HTERT RPE-1 (cell line): ENCODE results near the gene MOCOS.

Experiments used
- in situ Hi-C: fragments of 300-500 bp; cut with MboI; formaldehyde crosslinking; loops from 4 replicates; pipeline ENCODE4 v1.14.3; 2020; ENCODE audit warnings: low sequenced_read_pairs

The MOCOS gene

DNA sequence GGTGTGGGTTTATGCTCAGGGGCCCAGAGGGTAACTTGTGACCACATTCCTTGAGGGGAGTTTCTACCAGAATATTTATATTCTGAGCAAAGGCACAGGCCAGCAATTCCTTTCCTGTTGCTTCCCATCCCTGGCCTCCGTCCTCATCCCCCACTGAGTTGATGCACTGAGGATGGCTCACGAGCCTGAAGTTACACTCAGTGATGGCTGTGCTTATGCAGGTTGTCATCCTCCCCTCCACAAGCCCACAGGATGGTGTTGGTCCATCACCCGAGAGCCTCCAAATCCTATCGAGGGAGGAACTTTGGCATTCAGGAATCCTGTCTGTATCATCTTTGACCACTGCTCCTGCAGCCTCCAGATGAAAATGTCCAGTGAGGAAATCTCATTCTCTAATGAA is 81.9 kb downstream of the MOCOS start:
- in situ Hi-C loops: no loop called here

DNA sequence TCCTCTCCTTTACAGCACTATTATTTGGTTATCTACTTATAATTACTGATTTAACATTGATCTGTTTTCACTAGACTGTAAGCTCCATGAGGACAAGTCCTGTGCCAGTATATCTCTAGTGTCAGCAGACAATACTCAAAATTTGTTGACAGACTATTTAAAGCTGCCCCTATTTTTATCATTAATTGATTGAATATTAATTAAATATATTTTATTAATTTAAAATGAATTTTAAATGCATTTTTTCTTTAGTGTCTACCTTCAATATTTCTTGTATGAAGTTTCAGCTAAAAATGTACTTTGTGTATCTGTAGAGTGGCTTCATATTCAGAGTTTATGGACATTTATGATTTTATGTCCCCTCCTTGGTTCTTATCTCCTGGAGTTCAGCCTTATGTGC is 83.9 kb downstream of the MOCOS start:
- in situ Hi-C loops: no loop called here

DNA sequence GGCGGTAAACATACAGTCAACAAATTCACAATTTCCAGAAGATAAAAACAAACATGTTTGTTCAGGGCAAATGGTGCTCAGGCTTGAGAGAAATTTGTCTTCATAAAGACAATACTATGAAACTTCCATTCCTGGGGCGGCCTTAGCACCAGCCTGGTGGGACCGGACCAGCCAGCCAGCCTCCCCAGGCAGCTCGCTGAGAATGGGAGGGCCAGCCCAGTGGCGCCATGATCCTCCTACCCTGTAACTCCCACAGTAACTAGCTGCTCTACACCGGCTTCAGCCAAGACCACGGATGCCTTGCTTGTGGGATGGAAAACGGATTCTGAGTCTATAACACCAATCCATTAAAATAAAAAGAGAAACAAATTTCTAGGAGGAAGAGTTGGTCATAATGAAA is 86.0 kb downstream of the MOCOS start:
- in situ Hi-C loops: no loop called here

DNA sequence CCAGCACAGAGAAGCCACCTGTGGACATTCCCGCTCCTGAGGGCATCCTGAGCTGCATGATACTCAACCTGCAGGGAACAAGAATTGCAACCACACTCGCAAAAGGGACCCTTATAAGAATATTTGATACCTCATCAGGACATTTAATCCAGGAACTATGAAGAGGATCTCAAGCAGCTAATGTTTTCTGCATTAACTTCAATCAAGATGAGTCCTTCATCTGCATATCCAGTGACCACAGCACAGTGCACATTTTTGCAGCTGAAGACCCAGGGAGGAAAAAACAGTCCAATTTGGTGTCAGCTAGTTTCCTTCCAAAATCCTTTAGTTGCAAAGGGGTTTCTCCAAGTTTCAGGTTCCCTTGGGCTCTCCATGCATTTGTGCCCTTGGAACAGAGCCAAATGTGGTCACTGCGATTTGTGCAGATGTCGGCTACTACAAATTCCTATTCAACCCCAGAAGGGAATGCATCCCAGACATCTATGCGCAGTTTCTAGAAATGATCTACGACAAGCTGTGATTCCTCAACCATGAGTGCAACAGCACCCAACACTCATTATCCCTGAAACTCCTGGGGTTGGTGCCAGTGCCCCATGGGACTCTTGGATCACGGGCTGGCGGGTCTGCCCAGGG is 86.9 kb downstream of the MOCOS start:
- in situ Hi-C loops: no loop called here

DNA sequence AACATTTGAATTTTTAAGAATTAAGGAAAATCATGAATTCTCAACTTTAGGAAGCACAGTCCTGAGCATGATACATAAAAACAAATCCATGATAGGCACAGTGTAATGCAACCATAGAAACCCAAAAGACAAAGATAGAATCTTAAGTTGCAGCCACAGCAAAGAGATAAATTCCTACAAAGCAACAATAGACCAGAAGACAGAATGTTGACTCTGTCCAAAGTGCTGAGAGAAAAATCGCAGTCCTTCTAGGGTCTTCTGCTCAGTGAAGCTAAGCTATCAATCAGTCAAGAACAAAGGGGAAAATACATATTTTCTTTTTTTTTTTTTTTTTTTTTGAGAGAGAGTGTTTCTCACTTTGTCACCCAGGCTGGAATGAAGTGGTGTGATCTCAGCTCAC is 88.3 kb downstream of the MOCOS start:
- in situ Hi-C loops: no loop called here

DNA sequence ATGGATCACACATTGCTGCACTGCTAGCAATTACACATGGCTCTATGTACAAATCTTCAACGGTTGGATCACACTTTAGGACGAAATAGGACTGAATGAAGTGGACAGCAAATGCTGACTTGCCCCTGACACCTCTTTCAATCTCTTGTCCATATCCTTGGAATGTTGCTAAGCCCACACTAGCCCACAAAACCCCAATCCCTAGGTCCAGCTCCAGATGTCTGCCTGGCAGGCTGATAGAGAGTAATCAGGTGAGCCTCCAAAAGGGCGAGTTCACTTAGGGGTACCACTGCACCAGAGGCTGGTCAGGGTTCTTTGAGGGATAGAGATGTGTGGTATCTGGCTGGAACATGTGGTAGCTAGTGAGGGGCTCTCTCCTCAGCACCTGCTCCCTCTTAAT is 91.7 kb downstream of the MOCOS start:
- in situ Hi-C loops: no loop called here

DNA sequence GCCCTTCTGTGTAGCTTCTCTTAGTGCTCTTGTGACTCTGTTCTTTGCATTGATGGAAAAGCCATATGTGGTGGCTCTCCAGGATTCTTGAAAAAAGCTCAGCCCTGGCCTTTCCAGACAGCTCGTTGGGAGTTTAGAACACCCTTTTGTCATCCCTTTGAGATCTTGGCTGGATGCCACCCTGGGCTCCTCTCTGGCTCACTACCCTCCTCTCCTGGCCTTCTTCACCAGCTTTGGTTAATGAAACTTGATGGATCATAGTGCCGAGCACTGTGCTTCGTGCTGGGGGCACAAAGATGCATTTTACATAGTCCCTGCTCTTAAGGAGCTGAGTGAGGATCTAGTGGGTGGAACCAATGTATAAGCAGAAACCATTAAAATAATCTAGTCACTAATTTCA is 94.6 kb downstream of the MOCOS start:
- in situ Hi-C loops: no loop called here

DNA sequence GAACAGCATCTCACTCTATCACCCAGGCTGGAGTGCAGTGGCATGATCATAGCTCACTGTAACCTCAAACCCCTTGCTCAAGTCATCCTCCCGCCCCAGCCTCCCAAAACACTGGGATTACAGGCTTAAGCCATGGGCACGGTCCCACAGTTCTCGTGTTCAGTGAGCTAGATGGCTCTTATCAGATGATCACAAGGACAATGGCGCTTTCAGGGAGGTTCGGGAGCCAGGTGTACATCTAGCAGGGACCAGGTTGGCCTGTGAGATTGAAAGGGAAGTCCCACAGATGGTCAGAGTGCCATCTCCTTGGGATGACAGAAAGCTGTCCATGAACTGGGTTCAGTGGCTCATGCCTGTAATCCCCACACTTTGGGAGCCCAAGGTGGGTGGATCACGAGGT is 96.2 kb downstream of the MOCOS start:
- in situ Hi-C loops: no loop called here

DNA sequence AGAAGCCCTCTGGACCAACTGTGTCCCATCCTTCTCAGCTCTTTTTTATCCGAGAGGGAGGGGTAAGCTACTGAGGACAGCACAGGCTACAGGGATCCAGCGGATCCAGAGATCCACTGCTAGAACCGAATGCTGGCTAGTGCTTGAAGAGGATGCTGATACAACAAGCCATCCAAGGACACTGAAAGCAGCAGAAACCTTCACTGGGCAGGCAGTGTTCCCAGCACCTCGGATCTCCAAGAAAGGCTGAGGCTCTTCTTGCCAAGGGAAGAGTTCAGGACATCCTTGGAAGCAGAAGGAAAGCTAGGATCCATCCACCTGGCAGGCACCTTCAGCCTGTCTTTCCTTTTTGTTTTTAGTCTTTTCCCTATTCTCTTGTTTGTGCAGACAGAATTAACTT is 97.0 kb downstream of the MOCOS start:
- in situ Hi-C loops: no loop called here

GRCh38 chr18:36284671-36285295 is 97.5 kb downstream of the MOCOS start:
- in situ Hi-C loops: no loop called here

GRCh38 chr18:36287653-36288052 is 100.4 kb downstream of the MOCOS start:
- in situ Hi-C loops: no loop called here

- in situ Hi-C loops: no loop called here
Measured at GRCh38 chr18:36288689-36289088, 101.4 kb downstream of the MOCOS start.

DNA sequence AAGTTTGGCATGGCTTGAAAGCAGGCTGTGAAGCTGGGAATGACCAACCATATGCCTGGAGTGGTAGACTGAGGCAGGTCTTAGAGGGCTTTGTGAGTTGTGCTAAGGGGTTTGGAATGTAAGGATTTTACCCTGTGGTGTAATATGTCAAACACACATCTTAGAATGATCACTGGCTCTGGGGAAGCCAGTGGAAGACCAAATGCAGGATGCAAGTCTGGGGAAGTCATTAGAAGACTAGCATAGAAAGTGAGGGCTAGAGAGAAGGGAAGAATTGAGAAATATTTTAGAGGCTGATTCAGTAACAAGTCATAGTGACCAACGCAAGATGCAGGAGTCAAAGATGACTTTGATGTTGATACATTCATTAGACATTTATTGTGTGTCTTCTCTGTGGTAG is 106.7 kb downstream of the MOCOS start:
- in situ Hi-C loops: no loop called here

- in situ Hi-C loops: no loop called here
Measured at GRCh38 chr18:36295214-36295613, 107.9 kb downstream of the MOCOS start.

DNA sequence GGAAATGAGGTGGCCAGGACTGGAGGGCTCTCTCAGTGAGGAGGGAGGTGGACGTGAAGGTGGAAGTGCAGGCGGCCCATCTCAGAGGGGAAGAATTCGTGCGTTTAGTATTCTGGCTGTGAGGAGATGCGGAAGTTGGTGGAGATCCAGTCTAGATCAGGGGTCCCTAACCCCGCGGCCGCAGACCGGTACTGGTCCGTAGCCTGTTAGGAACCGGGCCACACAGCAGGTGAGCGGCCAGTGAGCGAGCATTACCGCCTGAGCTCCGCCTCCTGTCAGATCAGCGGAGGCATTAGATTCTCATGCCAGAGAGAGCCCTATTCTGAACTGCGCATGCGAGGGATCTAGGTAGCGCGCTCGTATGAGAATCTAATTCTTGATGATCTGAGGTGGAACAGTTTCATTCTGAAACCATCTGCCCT is 108.6 kb downstream of the MOCOS start:
- in situ Hi-C loops: no loop called here

DNA sequence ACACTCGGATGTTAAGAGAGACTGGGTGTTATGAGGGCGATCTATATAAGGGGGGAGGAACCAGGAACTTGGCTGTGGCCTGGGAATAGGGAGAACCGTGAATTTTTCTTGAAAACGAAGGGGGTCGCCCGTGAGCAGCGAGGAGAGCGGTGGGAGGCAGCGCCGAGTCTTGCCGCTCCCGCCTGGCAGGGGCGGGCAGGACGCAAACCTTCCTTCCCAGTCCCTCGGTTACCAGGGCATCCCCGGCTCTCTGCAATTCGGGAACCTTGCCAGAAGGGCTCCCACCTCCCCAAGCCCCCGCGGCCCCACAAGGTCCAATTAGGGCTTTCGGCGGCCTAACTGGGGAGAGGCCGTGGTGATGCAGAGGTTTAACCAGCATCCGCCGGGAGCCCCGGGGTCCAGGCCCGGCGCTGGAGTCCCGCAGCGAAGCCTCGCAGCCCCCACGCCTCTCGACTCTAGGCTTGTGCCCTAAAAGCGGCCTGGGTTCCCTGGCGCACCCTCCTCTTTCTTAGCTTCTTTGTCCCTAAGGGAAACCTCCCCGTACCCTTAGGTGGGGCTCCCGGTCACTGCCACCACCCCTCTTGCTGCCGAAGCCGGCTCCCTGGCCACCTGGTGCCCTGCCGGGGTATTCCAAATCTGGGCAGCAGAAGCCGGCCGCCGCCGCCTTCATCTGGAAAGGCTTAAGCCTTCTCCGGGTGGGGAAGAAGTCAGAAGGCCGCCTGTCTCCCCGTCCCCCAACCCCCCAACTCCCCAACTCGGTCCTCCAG is 109.5 kb downstream of the MOCOS start:
- in situ Hi-C loops: no loop called here

- in situ Hi-C loops: no loop called here
Measured at GRCh38 chr18:36297417-36298125, 110.3 kb downstream of the MOCOS start, which contains the start of gene FHOD3. TSS of gene FHOD3 (plus strand) at chr18:36297713. CDS start at chr18:36297836, 123 bp downstream.

GRCh38 chr18:36298126-36298741 is 110.9 kb downstream of the MOCOS start:
- in situ Hi-C loops: no loop called here

DNA sequence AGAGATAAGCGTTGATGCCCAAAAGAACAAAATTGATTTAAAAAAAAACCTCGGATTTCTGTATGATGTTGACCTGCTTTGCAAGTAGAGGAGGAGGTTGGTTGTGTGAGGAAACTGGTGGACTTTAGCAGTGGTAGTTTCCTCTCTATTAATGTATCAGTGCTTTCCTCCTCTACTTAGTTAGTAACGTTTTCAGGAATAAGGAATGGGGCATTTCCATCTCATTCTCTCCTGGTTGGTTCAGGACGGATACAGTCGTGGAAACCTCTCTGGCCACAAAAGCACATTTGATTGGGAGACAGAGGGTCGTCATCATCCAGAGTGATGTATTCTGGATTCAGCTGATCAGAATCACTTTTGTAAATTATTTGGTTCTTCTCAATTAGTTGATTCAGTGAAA is 111.7 kb downstream of the MOCOS start:
- in situ Hi-C loops: no loop called here

GRCh38 chr18:36300211-36300610 is 112.9 kb downstream of the MOCOS start:
- in situ Hi-C loops: no loop called here

- in situ Hi-C loops: no loop called here
Measured at GRCh38 chr18:36301884-36302283, 114.6 kb downstream of the MOCOS start.
